Activated CD4-positive, CD25-positive, alpha-beta regulatory T cell treated with anti-CD3 and anti-CD28 coated beads, Interleukin-2, amount 50 U/mL, for 24 hours (primary cell): ENCODE results near the gene SNX30.

Source experiments
- ATAC-seq, 2 donors: fragments of 150-1000 bp; cut with Tn5 transposase; one replicate each; pipeline ENCODE4 v1.10.0; 2021; ENCODE audit warnings: mild to moderate bottlenecking in 1 of 2, moderate library complexity in 1 of 2

Gene SNX30

GRCh38 chr9:112890106-112891081 lies 139.8 kb downstream of the SNX30 start, which contains the start of gene SLC46A2:
SLC46A2 (minus strand) TSS chr9:112890876; CDS start chr9:112890681, 195 bp downstream.
- no peak for ATAC-seq

GRCh38 chr9:112891521-112891920 lies 141.0 kb downstream of the SNX30 start:
- ATAC-seq, result no peak

GRCh38 chr9:112892981-112893380 lies 142.4 kb downstream of the SNX30 start:
- ATAC-seq, result no peak

GRCh38 chr9:112894041-112894440 lies 143.5 kb downstream of the SNX30 start:
- no peak for ATAC-seq

GRCh38 chr9:112894699-112895098 lies 144.1 kb downstream of the SNX30 start:
- no peak for ATAC-seq

- no peak for ATAC-seq
Measured at GRCh38 chr9:112896131-112896530, 145.6 kb downstream of the SNX30 start.

- no peak for ATAC-seq
Measured at GRCh38 chr9:112898872-112899311, 148.3 kb downstream of the SNX30 start.

- no peak for ATAC-seq
Measured at GRCh38 chr9:112900488-112900887, 149.9 kb downstream of the SNX30 start.

- ATAC-seq, result no peak
Measured at GRCh38 chr9:112900901-112901300, 150.3 kb downstream of the SNX30 start.

- no peak for ATAC-seq
Measured at GRCh38 chr9:112905084-112905483, 154.5 kb downstream of the SNX30 start.

- no peak for ATAC-seq
Measured at GRCh38 chr9:112911736-112912135, 161.2 kb downstream of the SNX30 start.

GRCh38 chr9:112912636-112913035 lies 162.1 kb downstream of the SNX30 start:
- ATAC-seq, result no peak

GRCh38 chr9:112913326-112913725 lies 162.8 kb downstream of the SNX30 start:
- ATAC-seq, result no peak

GRCh38 chr9:112914524-112914923 lies 164.0 kb downstream of the SNX30 start:
- no peak for ATAC-seq

GRCh38 chr9:112917047-112917986 lies 166.8 kb downstream of the SNX30 start:
- ATAC-seq, result no peak

GRCh38 chr9:112917987-112918362 lies 167.4 kb downstream of the SNX30 start:
- ATAC-seq, result no peak

- no peak for ATAC-seq
Measured at GRCh38 chr9:112921549-112921948, 171.0 kb downstream of the SNX30 start.
